NCI-H82 treated with DMSO at 0.1 percent for 48 hours (cell line): ENCODE data around the gene SLC13A3.
"Not testable (repeated sequence)": the region's sequence is repeated elsewhere in the genome, so short reads cannot be mapped to it uniquely, and the experiment has no call there.

Experiments used
- DNase-seq: peaks from one replicate; lab custom pipeline; 2025; ENCODE audit not compliant: unreplicated experiment; lab: John Stamatoyannopoulos, UW

The SLC13A3 gene

DNA sequence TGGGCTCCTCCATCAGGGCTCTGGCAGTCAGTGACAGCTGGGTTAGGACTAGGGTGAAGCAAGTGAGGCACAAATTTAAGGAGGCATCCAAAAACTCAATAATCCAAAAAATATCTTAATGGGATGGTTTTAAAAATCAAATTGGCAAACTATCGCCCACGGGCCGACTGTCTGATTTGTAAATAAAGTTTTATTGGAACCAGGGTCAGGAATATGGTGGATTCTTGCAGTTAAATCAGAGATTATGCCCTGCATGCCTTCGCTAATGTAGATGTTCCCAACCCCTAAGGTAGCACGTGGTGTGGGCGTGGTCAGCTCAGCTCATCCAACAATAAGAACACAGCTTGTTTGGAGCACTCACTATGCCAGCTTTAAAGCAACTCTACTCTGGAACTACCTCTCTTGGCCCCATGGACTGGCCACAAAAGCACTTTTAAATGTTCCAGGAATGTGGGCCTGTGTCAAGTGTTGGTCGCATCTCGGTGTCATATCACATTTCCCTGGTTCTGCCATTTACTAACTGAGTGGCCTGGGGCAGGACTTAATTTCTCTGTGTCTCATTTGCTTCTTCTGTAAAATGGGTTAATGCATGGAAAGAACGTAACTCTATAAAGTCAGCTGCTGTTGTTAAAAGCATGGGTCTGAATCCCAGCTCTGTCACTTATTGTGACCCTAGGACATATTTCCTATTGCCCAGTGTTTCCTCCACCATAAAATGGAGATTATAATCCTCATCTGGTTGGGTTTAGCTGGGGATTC lies 31.0 kb upstream of the SLC13A3 start:
- DNase-seq = no peak

DNA sequence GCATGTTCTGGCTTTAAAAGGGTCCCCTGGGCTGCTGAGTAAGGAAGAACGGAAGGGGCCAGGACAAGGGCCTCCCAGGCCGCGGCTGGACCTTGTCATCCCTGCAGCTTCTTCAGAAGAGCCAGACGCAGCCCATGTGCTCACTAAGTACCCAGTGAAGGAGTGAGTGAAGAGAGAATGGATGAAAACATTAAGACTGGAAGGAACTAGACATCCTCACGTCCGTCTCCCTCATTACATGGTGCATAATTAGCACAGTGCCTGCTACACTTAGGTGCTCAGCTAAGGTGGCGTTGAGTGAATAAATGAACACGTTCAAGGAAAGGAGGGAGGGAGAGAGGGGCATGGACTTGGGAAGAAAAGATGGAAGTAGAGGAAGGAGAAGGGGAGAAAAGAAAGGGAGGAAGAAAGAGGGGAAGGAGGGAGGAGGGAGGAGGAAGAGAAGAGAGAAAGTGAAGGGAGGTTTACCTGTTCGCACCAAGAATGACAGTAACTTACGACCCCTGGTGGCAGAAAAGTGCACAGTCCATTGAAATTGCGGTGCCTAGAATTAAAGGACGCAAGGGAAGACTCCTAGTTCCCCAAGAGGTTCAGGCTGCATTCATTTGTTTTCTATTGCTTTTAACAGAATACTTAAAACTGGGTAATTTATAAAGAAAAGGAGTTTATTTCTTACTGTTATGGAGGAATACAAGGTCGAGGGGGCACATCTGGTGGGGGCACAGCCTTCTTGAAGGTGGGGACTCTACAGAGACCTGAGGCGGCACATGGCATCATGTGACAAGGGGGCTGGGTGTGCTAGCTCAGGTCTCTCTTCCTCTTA lies 30.0 kb upstream of the SLC13A3 start:
- DNase-seq = peak; percentile 37

DNA sequence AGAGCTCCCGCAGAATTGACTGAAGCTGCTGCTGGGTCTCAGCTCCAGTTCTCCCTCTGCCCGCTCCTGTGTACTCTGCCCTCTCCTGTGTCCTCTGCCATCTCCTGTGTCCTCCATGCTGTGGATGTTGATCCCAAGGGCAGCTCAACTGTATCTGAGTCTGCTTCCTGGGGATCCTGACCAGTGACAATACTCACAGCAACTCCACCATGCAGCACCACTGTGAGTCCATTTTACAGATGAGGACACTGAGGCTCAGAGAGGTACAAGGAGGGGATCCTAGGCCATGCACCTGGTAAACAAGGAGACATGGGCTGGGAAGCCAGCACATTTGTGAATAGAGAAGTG lies 29.4 kb upstream of the SLC13A3 start:
- no peak for DNase-seq

DNA sequence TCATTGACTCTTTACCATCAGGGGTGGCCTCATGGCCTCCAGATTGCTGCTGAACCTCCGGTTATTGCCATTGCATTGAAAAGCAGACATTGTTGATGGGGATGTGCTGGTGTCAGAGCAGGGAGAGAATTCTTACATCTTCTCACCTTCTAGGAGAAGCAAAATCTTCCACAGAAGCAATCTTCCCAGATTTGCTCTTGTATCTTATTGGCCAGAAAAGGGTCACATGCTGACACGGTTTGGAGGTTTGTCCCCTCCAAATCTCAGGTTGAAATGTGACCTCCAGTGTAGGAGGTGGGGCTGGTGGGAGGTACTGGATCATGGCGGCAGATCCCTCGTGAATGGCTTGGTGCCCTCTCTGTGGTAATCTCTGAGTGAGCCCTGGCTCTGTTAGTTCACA lies 27.3 kb upstream of the SLC13A3 start:
- no peak for DNase-seq

DNA sequence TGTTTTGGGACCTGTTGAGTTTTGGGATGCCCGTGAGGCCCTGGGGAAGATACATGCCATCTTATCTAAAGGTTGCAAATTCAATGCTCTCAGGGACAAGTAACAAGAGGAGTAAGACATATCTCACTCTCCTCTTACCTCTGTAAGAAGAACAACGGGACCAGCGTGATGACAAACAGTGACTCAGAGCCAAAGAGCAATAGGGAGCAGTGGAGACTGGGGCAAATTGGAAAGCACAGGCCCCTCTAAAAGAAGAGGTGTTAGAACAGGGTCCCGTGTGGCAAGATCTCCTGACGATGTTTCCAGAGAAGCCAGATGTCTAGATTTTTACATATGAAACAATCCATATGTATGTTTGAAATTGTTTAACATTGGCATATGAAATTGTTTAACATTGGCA lies 26.3 kb upstream of the SLC13A3 start:
- no peak for DNase-seq

DNA sequence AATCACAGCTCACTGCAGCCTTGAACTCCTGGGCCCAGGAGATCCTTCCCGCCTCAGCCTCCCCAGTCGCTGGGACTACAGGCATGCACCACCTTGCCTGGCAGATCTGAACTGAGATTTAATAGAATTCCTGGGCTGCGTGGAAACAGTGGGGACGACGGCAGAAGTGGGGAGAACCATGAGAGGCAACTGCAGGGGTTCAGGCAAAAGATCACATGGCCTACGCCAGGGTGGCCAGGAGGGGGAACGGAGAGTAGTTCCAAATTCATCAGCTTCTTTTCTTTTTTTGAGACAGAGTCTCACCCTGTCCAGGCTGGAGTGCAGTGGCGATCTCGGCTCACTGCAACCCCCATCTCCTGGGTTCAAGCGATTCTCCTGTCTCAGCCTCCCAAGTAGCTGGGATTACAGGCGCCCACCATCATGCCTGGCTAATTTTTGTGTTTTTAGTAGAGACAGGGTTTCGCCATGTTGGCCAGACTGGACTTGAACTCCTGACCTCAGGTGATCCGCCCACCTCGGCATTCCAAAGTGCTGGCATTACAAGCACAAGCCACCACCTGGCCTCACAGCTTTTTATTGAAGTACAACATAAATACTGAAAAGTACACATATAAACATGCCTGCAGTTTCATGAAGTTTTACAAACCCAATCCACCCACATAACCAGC lies 25.5 kb upstream of the SLC13A3 start:
- not testable (repeated sequence) for DNase-seq

DNA sequence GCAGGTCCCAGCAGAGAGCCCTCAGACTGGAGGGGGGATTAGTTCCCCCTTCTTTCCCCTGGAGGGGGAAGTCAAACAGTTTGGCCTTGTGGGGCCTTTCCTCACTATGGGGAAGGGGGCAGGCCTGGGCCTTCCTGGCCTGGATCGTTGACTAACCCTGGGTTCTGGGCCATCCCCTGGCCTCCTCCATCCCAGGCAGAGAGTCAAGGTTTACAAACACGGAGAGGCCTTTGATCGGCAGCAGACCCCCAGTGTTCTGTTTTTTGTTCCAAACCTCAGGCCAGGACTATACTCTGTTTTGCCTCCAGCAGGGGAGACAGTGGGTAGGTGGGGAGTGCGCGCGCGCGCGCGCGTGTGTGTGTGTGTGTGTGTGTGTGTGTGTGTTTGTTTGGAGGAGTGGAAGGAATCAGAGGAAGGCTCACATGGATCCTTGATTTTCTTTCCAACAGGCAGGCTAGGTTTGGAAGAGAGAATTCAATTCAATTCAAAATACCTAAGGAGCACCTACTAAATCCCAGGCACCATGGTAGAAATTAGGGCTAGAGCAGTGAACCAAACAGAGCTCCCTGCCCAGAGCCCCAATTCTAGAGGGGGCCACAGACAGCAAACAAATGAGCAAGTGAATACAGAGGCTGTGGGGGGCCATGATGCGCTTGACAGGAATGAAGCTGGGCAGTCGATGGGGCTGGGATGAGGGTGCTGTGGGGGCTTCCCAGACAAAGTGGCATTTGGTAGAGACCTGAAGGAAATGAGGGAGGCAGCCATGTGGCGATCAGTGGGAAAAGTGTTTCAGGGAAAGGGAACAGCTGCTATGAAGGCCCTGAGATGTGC lies 23.2 kb upstream of the SLC13A3 start:
- no peak for DNase-seq

DNA sequence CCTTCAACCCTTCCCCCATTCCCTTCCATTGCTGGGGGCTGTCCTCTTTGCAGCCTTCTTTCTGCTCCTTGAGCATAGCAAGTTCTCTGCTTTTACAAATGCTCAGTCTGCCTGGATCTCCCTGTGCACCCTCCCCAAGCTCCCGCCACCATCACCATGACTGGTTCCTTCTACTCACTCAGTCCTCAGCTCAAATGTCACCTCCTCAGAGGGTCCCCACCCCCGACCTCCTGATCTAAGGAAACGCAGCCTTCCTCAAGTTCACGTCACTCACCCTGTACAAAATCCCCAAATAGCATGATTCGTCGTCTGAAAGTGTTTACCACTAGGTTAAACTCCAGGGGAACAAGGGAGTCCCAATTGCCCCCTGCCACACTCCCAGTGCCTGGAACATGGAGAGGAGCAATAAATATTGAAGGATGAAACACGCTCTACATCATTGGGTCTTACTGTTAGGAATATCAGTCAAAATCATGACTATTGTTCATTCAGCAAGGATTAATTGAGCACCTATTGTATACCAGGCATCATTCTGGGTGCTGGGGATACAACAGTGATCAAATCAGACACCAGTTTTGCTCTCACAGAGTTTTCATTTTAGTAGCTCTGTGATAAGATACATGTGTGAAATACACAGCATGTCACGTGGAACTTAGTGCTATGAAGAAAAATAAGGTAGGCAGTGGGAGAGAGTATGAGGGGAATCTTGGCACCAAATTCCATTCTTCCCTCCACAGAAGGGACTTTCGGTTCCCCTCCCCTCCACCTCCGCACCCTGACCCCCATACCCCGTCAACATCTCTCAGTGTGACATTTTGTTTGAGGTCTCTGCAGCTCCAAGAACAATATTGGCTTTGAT lies 22.4 kb upstream of the SLC13A3 start:
- DNase-seq = no peak

DNA sequence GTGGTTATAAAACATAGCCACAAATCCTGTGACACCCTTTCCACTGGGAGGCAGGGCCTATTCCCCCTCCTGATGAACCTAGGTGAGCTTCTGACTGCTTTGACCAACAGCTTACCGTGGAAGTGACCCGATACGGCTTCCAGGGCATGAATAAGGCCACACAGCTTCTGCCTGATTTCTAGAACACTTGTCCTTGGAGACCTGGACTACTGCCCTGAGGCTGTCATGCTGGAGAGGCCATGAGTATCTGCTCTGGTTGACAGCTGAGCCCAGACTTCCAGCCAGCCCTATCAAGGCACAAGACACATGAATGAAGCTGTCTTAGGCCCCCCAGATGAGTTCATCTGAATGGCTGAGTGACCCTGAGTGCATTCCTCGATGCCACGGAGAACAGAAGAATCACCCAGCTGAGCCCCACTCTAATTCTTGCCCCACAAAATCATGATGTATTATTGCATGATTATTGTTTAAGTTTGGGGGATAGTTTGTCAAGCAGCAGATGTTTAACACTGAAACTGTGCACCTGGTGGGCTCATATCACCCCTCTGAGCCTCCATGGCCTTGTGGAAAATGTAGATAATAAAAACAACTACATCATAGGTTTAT lies 21.4 kb upstream of the SLC13A3 start:
- DNase-seq = no peak

DNA sequence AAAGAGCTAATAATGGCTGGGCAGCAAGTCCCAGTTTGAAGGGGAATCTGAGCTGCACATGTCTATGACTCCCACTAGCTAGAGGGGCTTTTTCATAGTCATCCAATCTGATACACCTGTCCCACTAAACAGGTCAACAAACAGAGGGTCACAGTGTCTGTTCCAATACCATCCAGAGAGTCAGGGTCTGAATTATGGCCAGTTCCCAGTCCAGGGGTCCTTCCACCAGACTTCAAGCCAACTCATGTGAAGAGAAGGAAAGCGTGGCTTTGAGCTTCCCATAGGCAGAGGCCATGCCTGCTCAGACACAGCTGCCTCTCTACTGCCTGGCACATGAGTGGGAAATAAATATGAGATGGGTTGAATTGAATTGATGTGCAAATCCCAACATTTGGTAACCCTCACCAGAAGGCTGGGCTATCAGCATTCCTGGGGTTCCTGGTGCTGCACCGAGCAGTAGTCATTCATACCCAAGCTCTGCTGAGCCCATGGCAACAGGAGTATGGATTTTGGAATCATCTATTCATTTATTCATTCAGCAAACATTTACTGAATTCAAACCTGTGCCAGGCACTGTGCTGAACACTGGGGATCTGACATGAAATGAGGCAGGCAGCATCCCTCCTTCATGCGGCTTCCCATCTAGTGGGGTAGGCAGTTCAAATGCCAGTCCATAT lies 20.7 kb upstream of the SLC13A3 start:
- no peak for DNase-seq

DNA sequence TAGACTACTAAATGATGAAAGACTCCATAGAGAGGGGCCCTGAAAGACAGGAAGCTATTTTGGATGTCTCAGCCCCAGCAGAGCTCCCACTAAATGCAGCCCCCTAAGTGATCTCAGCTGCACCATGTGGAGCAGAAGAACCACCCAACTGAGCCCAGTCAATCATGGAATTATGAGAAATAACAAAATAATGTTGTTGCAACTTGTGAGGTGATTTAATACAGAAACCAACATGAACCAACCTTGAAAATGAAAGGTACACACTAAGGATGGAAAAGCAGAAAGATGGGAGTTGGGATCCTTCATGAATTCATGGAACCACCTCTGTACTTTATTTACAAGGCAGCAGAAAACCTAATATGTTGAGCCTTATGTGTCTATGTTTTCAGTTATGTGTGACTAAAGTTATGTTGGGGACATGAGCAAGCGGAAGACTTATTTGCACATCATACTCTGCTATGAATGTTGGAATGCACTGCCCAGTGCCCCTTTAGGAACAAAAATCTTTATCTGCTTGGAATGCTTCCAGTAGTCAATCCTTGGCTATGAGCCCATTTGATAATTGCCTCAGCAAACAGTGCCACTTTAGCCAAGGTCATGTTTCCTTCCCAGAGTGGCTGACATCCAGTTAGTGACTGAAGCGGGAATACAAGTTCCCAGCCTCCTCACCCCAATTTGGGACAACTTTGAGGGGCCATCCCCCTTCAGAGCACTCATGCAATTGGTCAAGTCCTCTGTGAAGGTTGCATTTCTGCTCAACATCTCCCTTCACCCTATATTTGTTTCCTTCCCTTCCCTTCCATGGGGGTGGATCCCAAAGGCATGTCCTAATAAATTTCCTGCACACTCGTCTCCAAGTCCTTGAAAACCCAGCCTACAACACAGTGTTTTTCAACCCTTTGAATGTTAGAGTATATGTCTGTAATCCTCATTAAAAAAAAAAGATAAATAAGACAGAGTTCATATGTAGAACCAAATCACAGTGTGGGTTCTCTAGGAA lies 19.6 kb upstream of the SLC13A3 start:
- no peak for DNase-seq

DNA sequence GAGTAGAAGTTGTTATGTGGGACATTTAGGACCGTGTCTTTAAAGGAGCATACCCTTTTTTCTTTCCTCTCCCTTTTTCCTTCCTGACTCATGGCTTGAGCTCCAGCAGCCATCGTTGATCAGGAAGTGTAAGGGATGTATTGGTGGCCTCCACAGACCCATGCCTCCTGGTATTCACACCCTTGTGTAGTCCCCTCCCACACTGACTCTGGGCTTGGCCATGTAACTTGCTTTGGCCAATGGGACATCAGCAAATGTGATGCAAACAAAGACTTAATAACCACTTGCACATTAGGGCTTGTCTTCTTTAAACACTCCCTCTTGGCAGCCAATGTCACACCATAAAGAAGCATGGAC lies 18.9 kb upstream of the SLC13A3 start:
- no peak for DNase-seq

DNA sequence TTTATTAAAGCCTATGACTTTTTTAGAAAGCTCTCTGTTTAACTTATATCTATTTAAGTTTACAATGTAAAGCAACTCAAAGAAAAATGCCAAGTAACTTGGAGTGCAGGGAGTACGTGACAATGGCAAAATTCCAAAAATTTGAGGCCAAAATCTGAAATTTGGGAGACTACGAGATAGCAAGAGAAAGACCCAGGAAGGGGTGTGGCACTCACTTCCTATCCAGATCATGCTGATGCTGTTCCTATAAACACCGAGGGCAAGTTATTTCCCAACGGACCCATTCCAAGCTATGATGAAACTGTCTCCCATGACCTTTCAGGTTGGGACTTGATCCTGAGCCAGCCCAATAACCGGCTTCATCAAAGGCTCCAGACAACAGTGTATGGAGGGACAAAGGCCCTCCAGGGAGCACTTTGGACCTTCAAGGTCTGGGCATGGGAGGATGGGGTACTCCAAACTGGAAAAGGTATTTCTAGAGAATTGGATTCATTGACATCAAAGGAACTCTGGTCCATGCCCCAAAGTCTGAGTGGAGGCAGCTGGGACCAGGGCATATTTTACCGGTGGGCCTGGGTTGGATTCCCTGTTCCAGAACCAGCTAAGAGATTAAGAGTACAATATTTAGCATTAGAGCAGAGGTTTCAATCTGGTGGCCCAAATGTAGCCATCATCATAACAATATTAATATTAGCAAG lies 15.7 kb upstream of the SLC13A3 start:
- DNase-seq = no peak

DNA sequence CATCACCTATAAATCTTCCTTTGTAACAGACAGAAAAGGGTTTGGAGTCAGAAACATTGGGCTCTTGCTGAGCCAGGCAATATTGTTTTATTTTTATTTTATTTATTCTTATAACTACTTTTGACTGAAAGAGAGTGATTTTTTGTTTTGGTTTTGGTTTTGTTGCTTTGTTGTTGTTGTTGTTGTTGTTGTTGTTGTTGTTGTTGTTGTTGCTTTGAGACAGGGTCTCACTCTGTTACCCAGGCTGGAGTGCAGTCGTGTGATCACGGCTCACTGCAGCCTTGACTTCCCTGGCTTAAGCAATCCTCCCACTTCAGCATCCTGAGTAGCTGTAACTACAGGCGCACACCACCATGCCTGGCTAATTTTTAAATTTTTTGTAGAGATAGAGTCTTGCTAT lies 15.0 kb upstream of the SLC13A3 start:
- DNase-seq = no peak

DNA sequence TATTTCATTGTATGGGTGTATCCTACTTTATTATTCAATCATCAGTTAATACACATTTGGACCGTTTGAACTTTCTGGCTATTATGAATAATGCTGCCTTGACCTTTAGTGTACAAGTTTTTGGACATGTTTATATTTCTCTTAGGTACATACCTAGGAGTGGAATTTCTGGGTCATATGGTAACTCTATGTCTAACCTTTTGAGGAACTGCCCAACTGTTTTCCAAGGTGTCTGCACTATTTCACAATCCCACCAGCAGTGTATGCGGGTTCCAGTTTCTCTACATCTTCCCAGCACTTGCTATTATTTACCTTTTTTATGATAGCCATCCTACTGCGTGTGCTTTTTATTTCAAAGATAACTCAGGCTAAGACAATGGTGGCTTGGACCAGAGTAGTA lies 14.3 kb upstream of the SLC13A3 start:
- no peak for DNase-seq

DNA sequence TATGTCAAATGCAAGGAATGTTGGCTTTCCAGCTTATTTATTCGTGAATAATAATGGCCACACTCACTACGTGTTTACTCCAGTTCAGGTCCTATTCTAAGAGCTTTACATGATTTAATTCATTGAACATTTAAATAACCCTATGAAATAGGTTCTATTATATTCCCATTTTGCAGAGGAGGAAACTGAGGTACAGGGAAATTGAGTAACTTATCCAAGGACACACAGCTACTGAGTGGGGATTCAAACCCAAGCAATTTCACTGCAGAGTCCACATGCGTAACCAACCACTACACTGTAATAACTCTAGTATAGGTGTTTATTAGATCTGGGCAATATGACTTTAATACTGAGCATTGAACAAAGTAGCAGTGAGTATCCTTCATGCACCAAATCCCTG lies 12.3 kb upstream of the SLC13A3 start:
- DNase-seq = no peak

DNA sequence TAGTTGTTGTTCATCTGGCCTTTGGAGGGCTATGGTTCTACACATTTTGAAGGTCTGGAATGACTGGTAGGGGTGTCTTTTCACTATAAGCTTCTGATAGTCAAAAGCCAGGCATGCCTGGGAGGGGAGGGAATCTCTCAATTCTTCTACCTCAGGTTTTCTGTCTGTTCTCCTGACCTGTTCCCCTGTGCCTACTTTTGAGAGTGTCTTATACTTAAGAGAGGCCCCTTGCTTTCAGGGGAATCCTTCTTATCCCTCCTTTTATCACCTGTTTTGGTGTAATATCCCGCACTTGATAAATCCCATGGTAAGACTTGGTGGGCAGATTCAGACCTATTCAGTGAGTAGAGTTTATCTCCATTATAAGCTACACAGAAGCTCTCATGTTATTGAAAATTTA lies 10.4 kb upstream of the SLC13A3 start:
- no peak for DNase-seq

DNA sequence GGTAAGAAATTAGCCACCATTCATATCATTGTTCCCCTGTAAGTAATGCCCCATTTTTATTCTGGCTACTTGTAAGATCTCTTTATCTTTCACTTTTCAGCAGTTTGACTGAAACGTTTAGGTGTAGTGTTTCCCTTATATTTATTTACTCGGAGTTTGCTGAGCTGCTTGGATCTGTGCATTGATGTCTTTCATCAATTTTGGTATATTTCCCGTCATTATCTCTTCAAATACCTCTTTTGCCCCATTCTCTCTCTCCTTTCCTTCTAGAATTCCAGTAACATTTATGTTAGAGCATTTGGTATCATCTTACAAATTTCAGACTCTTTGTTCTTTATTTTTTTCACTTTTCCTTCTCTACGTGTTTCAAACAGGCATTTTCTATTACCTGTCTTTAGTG lies 9.2 kb upstream of the SLC13A3 start:
- no peak for DNase-seq
